KBM-7 (cell line): ENCODE results near the gene PSMD11.
"Not testable (repeated sequence)": the region's sequence is repeated elsewhere in the genome, so short reads cannot be mapped to it uniquely, and the experiment has no call there.

ENCODE experiments used
- DNase-seq: peaks from one replicate; pipeline ENCODE4 v3.0.0-alpha.2; 2015
- in situ Hi-C: fragments of 300-500 bp; cut with MboI; formaldehyde crosslinking; loops from 2 replicates; pipeline ENCODE4 v1.14.3; 2020; ENCODE audit warnings: low sequenced_read_pairs, low pct_unique_long_range_greater_than_20kb, mixed read lengths

PSMD11 gene

GRCh38 chr17:32444301-32445073 is at the start of gene PSMD11:
Gene PSMD11, plus strand, starts transcription at chr17:32444510. Its CDS starts 14 bp downstream, at chr17:32444524.
- in situ Hi-C loops: no loop called here
- peak; percentile 99 for DNase-seq

DNA sequence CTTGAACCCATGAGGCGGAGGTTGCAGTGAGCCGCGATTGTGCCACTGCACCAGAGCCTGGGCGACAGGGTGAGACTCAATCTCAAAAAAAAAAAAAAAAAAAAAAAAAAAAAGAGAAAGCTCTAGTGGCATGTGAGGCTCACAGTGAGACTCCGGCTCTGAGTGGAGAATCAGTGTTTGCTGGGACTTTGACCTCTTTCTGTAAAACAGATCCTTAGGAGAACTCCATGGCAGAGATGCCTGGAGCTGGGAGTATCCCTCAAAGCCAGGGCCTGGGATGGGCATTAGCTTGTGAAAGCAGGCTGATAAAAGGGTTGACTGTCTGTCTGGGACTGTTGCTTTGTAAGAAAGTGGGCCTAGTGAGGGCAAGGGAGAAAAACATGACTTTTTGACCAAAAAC is 48.0 kb upstream of the PSMD11 start:
- DNase-seq: no peak
- in situ Hi-C loops: no loop called here

GRCh38 chr17:32398946-32399345 is 45.4 kb upstream of the PSMD11 start:
- no peak for DNase-seq
- in situ Hi-C loops: no loop called here

DNA sequence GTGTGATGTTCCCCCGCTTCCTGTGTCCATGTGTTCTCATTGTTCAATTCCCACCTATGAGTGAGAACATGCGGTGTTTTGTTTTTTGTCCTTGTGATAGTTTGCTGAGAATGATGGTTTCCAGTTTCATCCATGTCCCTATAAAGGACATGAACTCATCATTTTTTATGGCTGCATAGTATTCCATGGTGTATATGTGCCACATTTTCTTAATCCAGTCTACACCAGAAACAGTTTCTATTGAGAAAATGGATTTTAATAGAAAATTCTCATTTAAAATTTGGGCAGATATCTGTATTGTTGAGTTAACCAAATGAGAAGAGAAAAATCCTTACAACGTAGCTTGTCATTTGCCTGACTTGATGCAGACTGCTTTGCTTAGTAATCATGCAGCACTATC is 34.2 kb upstream of the PSMD11 start:
- DNase-seq, in situ Hi-C loops: not testable (repeated sequence)

DNA sequence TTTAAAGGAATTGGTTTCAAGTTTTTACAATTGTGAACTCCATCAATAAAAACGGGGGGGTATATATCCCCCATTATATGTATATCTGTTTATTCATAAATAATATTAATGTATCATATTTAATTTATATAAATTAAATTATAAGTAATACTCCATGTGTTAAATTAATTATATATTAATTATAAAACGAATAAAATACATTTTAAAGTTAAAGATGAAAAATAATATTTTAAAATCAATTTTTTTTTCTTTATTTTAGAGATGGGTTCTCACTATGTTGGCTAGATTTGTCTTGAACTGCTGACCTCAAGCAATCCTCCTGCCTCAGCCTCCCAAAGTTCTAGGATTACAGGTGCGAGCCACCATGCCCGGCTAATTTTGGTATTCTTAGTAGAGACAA is 17.4 kb upstream of the PSMD11 start:
- DNase-seq: no peak
- in situ Hi-C loops: no loop called here

- no peak for DNase-seq
- in situ Hi-C loops: no loop called here
Observed at GRCh38 chr17:32429598-32429997, 14.7 kb upstream of the PSMD11 start.

- DNase-seq: no peak
- in situ Hi-C loops: no loop called here
Observed at GRCh38 chr17:32440722-32441121, 3.6 kb upstream of the PSMD11 start.

GRCh38 chr17:32441886-32442285 is 2.4 kb upstream of the PSMD11 start:
- in situ Hi-C loops: no loop called here
- no peak for DNase-seq

DNA sequence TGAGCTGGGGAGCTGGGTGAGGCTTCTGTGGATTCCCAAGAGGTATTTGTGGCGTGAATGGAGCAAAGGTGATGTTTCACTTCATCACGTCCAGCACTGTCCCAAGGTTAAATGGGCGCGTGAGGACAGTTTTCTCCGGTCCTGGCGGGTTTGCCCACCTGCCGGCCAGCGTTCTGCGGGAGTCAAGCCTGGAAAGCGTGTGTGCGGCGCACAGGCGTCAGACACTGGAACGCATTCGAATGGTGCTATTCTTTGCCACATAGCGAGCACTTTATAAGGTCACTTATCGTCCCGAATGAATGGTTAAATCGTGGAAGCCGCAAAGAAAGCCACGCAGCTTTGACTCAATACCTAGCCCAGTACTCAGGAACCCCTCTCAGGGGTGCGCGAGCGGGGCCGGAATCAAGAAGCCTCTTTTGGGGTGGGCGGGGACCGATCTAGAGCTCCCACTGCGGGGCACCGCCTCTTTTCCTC is 446 bp upstream of the PSMD11 start:
- DNase-seq: no peak
- in situ Hi-C loops: no loop called here

- peak; percentile 49 for DNase-seq
- in situ Hi-C loops: no loop called here
Observed at GRCh38 chr17:32445074-32445415, 735 bp downstream of the PSMD11 start.

- DNase-seq: no peak
- in situ Hi-C loops: no loop called here
Observed at GRCh38 chr17:32445497-32445896, 1.2 kb downstream of the PSMD11 start.

GRCh38 chr17:32445971-32446370 is 1.7 kb downstream of the PSMD11 start:
- in situ Hi-C loops: no loop called here
- no peak for DNase-seq

- DNase-seq: no peak
- in situ Hi-C loops: no loop called here
Observed at GRCh38 chr17:32446949-32447348, 2.6 kb downstream of the PSMD11 start.

DNA sequence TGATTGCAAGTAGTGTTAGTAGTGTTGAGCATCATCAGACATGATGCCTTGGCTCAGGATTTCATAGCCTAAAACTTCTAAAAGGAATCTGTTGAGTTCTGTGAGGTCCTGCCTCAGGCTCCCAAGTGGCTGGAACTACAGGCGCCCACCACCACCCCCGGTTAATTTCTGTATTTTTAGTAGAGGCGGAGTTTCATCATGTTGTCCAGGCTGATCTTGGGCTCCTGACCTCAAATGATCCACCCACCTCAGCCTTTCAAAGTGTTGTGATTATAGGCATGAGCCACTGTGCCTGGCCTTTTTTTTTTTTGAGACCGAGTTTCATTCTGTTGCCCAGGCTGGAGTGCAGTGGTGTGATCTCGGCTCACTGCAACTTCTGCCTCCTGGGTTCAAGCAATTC is 5.7 kb downstream of the PSMD11 start:
- DNase-seq: no peak
- in situ Hi-C loops: no loop called here

DNA sequence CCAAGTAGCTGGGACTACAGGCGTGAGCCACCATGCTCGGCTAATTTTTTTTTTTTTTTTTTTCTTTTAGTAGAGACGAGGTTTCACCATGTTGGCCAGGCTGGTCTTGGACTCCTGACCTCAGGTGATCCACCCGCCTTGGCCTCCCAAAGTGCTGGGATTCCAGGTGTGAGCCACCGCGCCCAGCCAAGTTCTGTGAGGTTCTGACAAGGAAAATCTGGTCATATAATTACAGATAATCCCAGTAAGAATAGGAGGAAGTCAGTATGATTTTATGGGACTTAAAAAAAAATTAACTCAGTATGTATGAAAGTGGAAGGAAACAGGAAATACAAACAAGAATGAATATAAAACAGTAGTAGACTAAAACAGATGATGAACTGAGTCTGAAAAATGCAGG is 6.1 kb downstream of the PSMD11 start:
- in situ Hi-C loops, DNase-seq: not testable (repeated sequence)

DNA sequence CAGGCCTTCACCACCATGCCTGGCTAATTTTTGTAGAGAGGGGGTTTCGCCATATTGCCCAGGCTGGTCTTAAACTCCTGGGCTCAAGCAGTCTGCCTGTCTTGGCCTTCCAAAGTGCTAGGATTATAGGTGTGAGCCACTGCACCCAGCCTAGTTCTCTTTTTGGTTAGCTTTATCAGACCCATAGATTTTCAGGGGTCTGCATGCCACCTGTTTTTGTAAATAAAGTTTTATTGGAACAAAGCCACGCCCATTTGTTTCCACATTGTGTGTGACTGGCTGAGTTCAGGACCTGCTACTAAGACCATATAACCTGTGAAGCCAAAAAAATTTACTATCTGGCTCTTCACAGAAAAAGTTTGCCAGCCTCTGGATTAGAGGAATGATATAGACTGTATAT is 7.6 kb downstream of the PSMD11 start:
- in situ Hi-C loops: no loop called here
- DNase-seq: no peak

GRCh38 chr17:32452281-32452680 is 8.0 kb downstream of the PSMD11 start:
- no peak for DNase-seq
- in situ Hi-C loops: no loop called here

- in situ Hi-C loops: no loop called here
- DNase-seq: no peak
Observed at GRCh38 chr17:32453370-32453769, 9.1 kb downstream of the PSMD11 start.

DNA sequence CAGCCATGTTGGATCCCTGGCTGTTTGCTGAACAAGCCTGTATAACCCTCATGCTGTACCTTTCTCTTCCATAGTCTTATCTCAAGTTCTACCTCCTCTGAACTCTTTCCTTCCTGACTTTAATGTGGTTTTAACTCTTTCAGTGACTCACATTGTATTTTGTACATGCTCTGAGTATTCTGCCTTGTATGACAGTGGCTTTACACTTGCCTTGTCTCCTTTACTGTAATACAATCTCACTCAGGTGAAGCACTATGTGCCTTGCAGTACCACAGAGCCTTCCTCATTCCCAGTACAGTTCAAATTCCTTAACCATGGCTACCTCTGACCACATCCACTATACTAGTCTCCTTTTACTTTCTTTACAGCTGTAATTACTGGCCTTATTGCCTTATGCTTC is 14.1 kb downstream of the PSMD11 start:
- DNase-seq: no peak
- in situ Hi-C loops: no loop called here

DNA sequence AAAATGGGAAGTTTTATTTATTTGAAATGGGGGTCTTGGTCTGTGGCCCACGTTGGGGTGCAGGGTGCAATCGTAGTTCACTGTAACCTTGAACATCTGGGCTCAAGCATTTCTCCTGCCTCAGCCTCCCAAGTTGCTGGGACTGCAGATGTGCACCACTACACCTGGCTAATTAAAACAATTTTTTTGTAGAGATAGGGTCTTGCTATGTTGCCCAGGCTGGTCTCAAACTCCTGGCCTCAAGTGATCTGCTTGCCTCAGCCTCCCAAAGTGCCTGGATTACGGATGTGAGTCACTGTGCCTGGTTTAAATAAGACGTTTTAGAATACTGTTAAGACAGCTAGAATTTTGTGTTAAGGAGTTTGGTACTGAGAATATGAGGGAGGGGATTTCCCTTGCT is 15.7 kb downstream of the PSMD11 start:
- DNase-seq: no peak
- in situ Hi-C loops: no loop called here

GRCh38 chr17:32461498-32461852 is 17.2 kb downstream of the PSMD11 start:
- no peak for DNase-seq
- in situ Hi-C loops: no loop called here
